ENCODE data around the gene SCRT2.

GRCh38 chr20:635893-636338 is 39.7 kb downstream of the SCRT2 start:
- TF ChIP-seq GABPA (IDR thresholded peaks at IDR 0.05; ENCODE audit: borderline replicate concordance, insufficient read depth, low read length) (no peak), EGR1 (IDR thresholded peaks at IDR 0.05; ENCODE audit: borderline replicate concordance, low read depth, low read length) (no peak), EP300 (IDR thresholded peaks at IDR 0.05; ENCODE audit: borderline replicate concordance in 1 of 2, low read depth in 2 of 2, low read length in 2 of 2) (no peak), SUZ12 (IDR thresholded peaks at IDR 0.05; ENCODE audit: low read length) (no peak), CTCF (IDR thresholded peaks at IDR 0.05; ENCODE audit: control extremely low read depth in 1 of 3, insufficient read depth in 1 of 3, low read depth in 1 of 3, low read length in 3 of 3) (no peak), TCF12 (IDR thresholded peaks at IDR 0.05; ENCODE audit: low read depth, low read length) (no peak), POLR2A (IDR thresholded peaks at IDR 0.05; ENCODE audit: control extremely low read depth in 1 of 2, low read depth in 2 of 2, low read length in 2 of 2) (no peak)
